Natural killer cell treated with Interleukin-12 subunit alpha and Interleukin-12 subunit beta and Interleukin-15 and Interleukin-18, amount 100 ng/mL, for 72 hours (primary cell): ENCODE data around the gene VSX1. TPM values are rescaled to one million over a fixed set of nuclear protein-coding genes. Genes with fewer than 3 reads are reported as not detected.

Source experiments
- ATAC-seq, 2 donors: fragments of 150-1000 bp; cut with Tn5 transposase in 1 of 2; sonication (Bioruptor Pico), chemical (Tn5 transposase) in 1 of 2; 2 replicates each; pipeline ENCODE4 v1.10.0; 2021
- DNase-seq: peaks from one replicate; pipeline ENCODE4 v3.0.0; 2022; ENCODE audit warnings: low spot score
- H3K27ac Mint-ChIP-seq, 2 donors: 1 replicate in 1 of 2; 2 replicates in 1 of 2; pipeline ENCODE4 v1.8.0; 2022; ENCODE audit warnings: mixed read lengths in 2 of 2, mild to moderate bottlenecking in 1 of 2, moderate library complexity in 1 of 2
- H3K27me3 Mint-ChIP-seq, 2 donors: 1 replicate in 1 of 2; 2 replicates in 1 of 2; pipeline ENCODE4 v1.8.0; 2022; ENCODE audit warnings: mixed read lengths in 2 of 2
- H3K36me3 Mint-ChIP-seq: one replicate; pipeline ENCODE4 v1.8.0; 2022; ENCODE audit warnings: mixed read lengths
- H3K4me1 Mint-ChIP-seq, 2 donors: 1 replicate in 1 of 2; 2 replicates in 1 of 2; pipeline ENCODE4 v1.8.0; 2022; ENCODE audit warnings: low read depth in 2 of 2, mixed read lengths in 2 of 2, mild to moderate bottlenecking in 1 of 2
- H3K4me3 Mint-ChIP-seq: one replicate; pipeline ENCODE4 v1.8.0; 2022; ENCODE audit warnings: mixed read lengths
- H3K9me3 Mint-ChIP-seq: 2 replicates; pipeline ENCODE4 v1.8.0; 2022; ENCODE audit warnings: mixed read lengths
- total RNA-seq, 2 donors: library from RNA; stranded (reverse); gene quantifications; one replicate each; pipeline ENCODE4 v1.2.3, GENCODE V29; 2022

VSX1 gene
- total RNA-seq, 2 donors from 2014 or later, result not detected

DNA sequence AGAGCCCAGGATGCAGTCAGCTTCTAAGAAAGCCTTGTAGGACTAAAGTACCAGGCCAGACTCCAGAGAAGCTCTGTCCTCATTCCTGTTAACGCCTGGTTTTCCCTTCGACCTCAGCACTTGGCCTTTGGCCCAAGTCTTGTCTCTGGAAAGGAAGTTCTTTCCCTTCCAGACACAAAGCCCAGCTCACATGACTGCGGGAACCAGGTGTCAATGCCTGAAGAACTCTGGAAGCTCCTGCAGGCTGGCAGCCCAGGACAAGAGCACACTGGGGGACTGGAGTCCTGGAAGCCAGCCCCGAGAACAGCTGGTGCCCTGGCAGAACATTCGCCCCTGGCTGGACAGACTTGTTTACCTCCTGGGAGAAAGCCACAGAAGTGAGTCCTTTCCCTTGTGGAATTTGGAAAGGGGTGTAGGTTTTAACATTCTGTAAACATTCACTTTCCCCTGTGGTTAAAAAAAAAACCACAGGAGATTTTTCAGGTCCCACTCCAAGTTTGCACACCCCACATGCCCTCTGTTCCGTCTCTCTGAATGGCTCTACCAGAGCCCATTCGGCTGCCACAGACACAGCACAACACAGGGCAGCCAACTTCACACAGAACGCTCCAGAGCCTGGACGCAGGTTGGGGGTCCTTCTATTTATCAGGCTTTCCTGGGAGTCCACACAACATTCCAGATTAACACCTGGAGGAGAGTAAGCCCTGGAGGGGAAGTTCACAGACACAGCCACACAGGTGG is 42.1 kb downstream of the VSX1 start:
- Mint-ChIP-seq H3K36me3 (no peaks in the 10 kb centered on the region), H3K27me3 (no peaks in the 10 kb centered on the region), H3K27ac (peak overlapping the region in 1 of 2 donors; percentile 51), H3K4me3 (no peak overlapping the region), H3K4me1 (peaks cover 38 to 41% of the 10 kb centered on the region in 2 donors), H3K9me3 (no peaks in the 10 kb centered on the region)
- ATAC-seq, result no peak
- DNase-seq, result no peak

DNA sequence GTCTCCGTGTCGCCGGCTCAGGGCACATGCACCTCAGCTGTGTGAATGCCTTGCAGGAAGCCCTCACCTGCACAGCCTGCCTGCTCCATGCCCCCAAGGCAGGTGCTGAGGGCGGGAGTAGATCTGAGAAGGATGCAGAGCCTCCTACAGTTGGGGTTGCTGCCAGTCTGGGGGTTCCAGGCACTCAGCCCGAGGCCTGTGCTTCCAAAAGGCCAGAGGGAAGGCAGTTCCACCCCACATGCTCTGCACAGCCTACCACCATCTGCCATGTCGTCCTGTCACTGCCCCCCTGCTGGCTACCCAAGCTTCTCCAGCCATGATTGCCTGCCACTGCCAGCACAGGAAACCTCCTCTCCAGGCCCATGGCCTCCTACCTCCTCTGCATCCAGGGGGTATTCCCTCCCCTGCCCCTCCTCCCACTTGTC is 43.3 kb downstream of the VSX1 start:
- H3K9me3 Mint-ChIP-seq, result no peaks in the 10 kb centered on the region
- no peak overlapping the region for H3K27ac Mint-ChIP-seq
- peaks cover 38 to 41% of the 10 kb centered on the region in 2 donors for H3K4me1 Mint-ChIP-seq
- no peak for DNase-seq
- no peak for ATAC-seq
- no peaks in the 10 kb centered on the region for H3K27me3 Mint-ChIP-seq
- no peak overlapping the region for H3K4me3 Mint-ChIP-seq
- no peaks in the 10 kb centered on the region for H3K36me3 Mint-ChIP-seq

DNA sequence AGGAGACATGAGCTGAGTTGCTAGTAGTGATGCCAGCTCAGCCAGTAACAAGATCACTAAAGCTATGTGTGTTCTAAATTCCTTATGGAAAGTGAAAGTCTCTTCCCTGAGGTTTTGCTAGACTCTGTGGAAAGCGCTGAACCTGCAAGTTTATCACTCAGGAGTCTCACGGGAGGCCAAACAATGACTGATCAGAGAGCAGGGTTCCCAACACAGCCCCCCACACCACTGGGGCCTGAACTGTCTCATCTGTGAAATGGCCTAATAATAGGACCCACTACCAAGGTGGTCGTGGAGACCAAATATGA is 43.9 kb downstream of the VSX1 start:
- ATAC-seq (no peak), DNase-seq (no peak)
- Mint-ChIP-seq H3K27ac (peak overlapping the region in 1 of 2 donors; percentile 89), H3K36me3 (no peaks in the 10 kb centered on the region), H3K4me3 (no peak overlapping the region), H3K4me1 (peaks cover 34 to 36% of the 10 kb centered on the region in 2 donors), H3K9me3 (no peaks in the 10 kb centered on the region), H3K27me3 (no peaks in the 10 kb centered on the region)

DNA sequence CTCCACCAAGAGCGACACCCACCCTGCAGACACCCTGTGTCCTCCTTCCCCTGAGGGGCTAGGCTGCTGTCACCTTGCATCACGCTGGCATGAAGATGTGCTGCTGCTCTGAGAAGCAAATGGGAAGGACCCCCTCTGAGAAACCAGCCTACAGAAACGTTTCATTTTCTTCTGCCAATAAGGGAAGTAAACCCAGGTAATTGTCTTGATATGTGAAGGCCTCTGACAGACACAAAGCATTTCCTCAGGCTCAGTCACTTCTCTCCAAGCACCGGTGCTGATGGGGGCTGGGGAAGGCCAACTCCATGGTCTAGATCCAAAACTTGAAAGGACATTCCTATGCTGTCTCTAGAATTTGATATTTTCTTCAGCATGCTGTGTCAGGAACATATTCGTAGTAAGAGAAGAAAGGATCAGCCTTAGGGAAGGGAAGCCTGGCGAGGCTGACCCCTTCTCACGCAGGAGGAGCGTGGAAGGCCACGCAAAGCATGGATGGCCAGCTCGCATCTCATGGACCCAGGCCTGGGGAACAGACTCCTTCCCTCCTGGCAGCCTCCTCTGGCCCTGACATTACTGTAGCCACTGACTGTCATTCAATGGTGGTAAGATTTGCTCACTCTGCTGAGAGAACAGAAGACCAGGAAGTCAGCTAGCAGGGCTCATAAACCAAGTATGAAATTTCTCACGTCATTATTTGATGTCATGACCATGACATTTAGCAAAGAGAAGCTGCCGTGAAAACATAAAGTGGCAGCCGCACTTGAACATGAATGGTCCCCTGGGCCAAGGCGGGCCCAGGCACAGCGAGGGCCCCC is 44.4 kb downstream of the VSX1 start:
- ATAC-seq, result no peak
- no peak overlapping the region for H3K4me3 Mint-ChIP-seq
- peaks cover 28 to 31% of the 10 kb centered on the region in 2 donors for H3K4me1 Mint-ChIP-seq

DNA sequence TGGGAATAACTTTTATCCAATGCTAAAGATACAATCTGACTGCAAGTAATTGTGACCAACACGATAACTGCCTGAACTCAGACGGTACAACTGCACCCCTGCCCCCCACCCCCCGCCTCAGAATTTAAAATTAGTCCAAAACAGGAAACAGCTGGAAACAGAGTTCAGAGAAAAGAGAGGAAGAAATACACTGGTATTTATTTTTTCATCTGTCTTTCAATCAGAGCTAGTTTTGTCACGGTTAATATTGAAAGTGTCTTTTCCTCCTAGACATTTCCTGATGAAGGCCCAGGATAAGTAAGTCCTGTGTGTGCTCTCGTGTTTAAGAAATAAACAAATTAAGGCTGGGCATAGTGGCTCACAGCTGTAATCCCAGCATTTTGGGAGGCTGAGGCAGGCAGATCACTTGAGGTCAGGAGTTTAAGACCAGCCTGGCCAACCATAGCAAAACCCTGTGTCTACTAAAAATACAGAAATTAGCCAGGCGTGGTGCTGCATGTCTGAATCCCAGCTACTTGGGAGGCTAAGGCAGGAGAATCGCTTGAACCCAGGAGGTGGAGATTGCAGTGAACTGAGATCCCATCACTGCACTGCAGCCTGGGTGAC is 45.5 kb downstream of the VSX1 start:
- peak overlapping the region in 1 of 2 donors; percentile 89 for H3K27ac Mint-ChIP-seq
- peak overlapping the region; percentile 21 for H3K4me3 Mint-ChIP-seq
- no peaks in the 10 kb centered on the region for H3K36me3 Mint-ChIP-seq
- ATAC-seq, result no peak
- no peak for DNase-seq
- no peaks in the 10 kb centered on the region for H3K27me3 Mint-ChIP-seq
- H3K4me1 Mint-ChIP-seq, result peaks cover 26 to 27% of the 10 kb centered on the region in 2 donors
- H3K9me3 Mint-ChIP-seq, result no peaks in the 10 kb centered on the region

More for the DNA sequence above, 44.4 kb downstream of the VSX1 start:
- no peaks in the 10 kb centered on the region for H3K36me3 Mint-ChIP-seq
- H3K27ac Mint-ChIP-seq, result peak overlapping the region in 1 of 2 donors; percentile 89
- no peaks in the 10 kb centered on the region for H3K27me3 Mint-ChIP-seq
- DNase-seq, result no peak
- no peaks in the 10 kb centered on the region for H3K9me3 Mint-ChIP-seq

DNA sequence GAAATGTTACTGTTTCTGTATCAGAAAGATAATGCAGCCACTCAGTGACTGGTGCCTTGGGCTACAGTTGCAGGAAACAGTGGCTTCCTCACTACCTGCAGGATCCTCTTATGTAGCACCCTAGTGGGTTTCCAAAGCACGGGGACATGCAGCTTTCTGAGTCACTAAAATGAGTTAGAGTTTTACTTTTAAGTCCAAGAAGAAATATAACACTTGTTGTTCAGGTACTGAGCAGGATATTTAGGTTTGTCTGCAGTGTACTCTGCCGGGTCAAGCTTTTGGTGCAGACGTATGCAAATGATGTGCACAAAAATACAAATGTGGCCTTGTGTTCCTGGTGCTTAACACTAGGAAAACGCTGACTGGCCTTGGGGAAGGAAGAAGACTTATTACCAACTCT is 46.0 kb downstream of the VSX1 start:
- peak overlapping the region; percentile 21 for H3K4me3 Mint-ChIP-seq
- H3K9me3 Mint-ChIP-seq, result no peaks in the 10 kb centered on the region
- peak overlapping the region in 1 of 2 donors; percentile 89 for H3K27ac Mint-ChIP-seq
- ATAC-seq (no peak), DNase-seq (no peak)
- H3K27me3 Mint-ChIP-seq, result no peaks in the 10 kb centered on the region
- H3K4me1 Mint-ChIP-seq, result peaks cover 26 to 27% of the 10 kb centered on the region in 2 donors
- no peaks in the 10 kb centered on the region for H3K36me3 Mint-ChIP-seq

DNA sequence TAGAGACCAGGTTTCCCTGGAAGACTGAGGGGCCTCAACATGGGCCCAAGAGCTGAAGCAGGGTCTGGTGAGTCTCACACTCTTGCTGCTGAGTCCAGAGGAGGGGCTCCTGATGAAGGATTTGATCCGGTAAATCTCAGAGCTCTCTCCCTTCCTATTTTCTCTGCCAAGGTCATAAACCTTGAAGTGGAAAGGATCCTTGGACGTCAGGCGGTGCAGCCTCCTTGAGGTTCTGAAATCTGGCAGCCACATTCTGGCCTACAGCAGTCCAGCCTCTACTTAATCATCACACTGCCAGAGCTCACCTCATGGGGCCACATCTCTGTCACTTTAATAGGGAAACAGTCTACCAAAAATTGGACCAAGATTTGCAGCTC is 48.0 kb downstream of the VSX1 start:
- Mint-ChIP-seq H3K27ac (no peak overlapping the region), H3K9me3 (no peaks in the 10 kb centered on the region), H3K36me3 (no peaks in the 10 kb centered on the region), H3K4me1 (peaks cover 27 to 29% of the 10 kb centered on the region in 2 donors), H3K27me3 (no peaks in the 10 kb centered on the region), H3K4me3 (no peak overlapping the region)
- DNase-seq, result no peak
- no peak for ATAC-seq

DNA sequence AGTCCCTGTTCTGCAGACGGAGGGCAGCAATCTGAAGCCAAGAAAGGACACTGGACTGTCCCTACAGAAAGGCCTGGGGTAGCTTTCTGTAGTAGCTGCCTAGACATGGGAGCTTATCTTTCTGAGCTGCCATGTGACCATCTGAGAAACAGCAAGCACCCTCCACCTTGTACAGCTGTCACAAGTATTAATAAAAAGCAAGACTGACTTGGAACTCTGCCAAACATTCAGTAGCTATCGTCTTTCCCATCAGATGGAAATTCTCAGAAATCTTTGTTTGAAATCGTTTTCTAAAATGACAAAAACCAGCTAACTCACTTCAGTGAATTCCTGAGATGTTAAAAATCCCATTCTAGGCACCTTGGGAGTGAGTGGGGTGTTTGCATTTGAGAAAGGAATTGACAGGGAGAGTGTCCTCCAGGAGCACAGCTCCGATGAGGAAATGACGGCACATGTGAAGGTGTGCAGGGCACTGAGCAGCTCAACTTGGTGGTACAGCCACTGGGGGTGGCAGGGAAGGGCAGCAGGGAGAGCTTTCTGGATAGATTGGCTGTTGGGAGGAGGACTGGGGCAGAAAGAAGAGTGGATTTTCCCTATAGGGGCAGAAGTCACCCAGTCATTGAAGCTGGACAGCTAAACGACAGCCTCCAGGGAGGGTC is 48.5 kb downstream of the VSX1 start:
- no peaks in the 10 kb centered on the region for H3K27me3 Mint-ChIP-seq
- H3K27ac Mint-ChIP-seq, result no peak overlapping the region
- no peaks in the 10 kb centered on the region for H3K9me3 Mint-ChIP-seq
- H3K4me1 Mint-ChIP-seq, result peaks cover 27 to 29% of the 10 kb centered on the region in 2 donors
- H3K4me3 Mint-ChIP-seq, result no peak overlapping the region
- ATAC-seq, result no peak
- no peaks in the 10 kb centered on the region for H3K36me3 Mint-ChIP-seq
- DNase-seq, result no peak

DNA sequence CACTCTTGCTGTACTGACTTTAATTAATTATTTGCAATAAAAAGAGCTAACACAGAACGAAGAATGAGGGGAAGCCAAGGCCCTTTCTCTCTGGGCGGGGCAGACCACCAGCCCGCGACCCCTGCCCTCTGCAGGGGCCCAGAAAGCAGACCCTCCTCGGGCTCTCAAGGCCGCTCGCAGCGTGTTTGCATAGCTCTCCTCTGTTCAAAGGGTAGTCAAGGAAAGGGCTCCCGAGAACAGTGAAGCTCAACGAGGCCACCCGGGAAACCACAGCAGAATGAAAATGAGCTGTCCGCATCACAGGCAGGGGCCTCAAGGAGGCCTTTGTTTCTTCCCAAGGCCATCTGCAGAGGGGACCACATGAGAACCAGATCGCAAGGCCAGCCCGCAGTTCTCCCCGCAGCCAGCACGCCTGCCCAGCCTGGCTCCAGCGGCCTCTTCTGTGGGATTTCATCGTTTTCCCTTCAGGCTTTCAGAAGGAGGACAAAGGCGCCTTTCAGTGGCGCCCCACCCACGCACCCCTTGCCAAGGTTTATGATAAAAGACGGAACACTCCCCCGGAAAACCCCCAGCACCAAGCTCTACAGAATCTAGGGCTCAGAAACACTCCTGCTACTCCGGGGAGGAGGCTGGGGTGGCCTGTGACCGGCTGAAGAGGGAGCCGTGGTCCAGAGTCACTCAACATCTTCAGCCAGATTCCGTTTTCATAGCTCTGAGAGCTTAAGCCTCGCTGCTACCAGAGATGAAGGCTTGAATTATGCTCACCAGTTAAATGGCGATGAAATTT is 49.3 kb downstream of the VSX1 start:
- H3K4me1 Mint-ChIP-seq, result peaks cover 23 to 24% of the 10 kb centered on the region in 2 donors
- H3K9me3 Mint-ChIP-seq, result no peaks in the 10 kb centered on the region
- no peak for ATAC-seq
- H3K4me3 Mint-ChIP-seq, result no peak overlapping the region
- H3K36me3 Mint-ChIP-seq, result no peaks in the 10 kb centered on the region
- H3K27ac Mint-ChIP-seq, result no peak overlapping the region
- H3K27me3 Mint-ChIP-seq, result no peaks in the 10 kb centered on the region
- DNase-seq, result no peak

DNA sequence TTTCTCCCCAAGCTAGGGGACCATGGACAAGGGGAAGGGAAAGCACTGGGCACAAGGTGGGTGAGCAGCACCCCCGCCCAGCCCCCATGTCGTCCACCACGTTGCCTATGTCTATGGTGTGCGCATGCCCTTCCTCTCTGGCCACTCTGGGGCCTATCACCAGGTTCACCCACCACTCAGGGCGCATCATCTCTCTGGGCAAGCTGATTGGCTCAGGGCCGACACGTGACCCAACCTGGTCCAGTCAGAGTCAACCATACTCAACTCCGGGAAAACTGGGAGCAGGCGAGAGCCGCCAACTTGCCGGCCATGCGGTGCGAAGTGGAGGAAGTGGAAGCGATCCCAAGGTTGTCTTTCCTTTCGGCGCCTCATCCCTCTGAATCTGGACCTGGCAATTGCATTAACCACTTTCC is 49.9 kb downstream of the VSX1 start:
- no peaks in the 10 kb centered on the region for H3K36me3 Mint-ChIP-seq
- H3K4me1 Mint-ChIP-seq, result peaks cover 20 to 23% of the 10 kb centered on the region in 2 donors
- ATAC-seq, result no peak

DNA sequence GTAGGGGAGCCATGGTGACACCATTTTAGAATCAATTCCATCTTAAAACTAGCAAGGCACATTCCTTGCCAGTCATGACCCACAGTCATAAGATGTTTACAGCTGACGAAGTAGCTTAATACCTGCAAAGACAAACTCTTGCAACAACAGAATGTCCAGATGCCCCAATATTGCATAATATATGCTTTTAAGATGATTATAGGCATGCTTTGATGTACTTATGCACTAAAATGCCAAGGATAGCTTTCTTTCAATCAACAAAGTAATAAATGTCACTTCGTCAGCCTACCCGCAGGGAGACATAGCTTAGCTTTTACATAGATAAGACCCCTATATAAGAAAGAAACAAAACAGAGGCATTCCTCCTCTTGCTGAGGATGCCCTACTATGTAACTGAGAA is 50.7 kb downstream of the VSX1 start:
- H3K27ac Mint-ChIP-seq, result peak overlapping the region in 1 of 2 donors; percentile 4
- H3K4me1 Mint-ChIP-seq, result peaks cover 13 to 15% of the 10 kb centered on the region in 2 donors
- DNase-seq, result no peak
- no peak for ATAC-seq
- H3K9me3 Mint-ChIP-seq, result no peaks in the 10 kb centered on the region
- no peaks in the 10 kb centered on the region for H3K27me3 Mint-ChIP-seq
- H3K4me3 Mint-ChIP-seq, result no peak overlapping the region
- H3K36me3 Mint-ChIP-seq, result no peaks in the 10 kb centered on the region

More for the DNA sequence above, 49.9 kb downstream of the VSX1 start:
- no peak for DNase-seq
- H3K9me3 Mint-ChIP-seq, result no peaks in the 10 kb centered on the region
- H3K27me3 Mint-ChIP-seq, result no peaks in the 10 kb centered on the region
- no peak overlapping the region for H3K27ac Mint-ChIP-seq
- no peak overlapping the region for H3K4me3 Mint-ChIP-seq

DNA sequence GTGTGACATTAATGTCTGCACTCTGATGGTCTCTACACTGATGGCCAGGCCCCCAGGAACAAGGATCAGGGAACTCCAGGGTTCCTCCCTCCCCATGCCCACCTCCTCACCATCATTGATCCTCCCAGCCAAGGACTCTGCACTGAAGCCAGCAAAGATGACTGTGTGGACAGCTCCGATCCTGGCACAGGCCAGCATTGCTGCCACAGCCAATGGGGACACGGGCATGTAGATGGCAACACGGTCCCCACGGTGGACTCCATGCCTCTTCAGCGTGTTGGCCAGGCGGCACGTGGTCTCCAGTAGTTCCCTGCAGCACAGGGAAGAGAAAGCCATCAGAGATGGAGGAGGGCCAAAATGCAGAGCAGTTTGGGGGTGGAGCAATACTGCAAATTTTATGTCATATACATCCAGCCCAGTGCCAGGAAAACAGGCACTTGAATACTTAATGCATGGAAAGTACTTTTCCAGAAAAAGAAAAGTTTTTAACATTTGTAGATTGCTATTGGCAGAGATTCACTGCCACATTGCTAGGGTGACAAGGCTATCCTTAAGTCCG is 51.2 kb downstream of the VSX1 start:
- no peak for DNase-seq
- Mint-ChIP-seq H3K9me3 (no peaks in the 10 kb centered on the region), H3K27me3 (no peaks in the 10 kb centered on the region), H3K36me3 (no peaks in the 10 kb centered on the region), H3K27ac (peak overlapping the region in 1 of 2 donors; percentile 4), H3K4me3 (no peak overlapping the region), H3K4me1 (peaks cover 10% of the 10 kb centered on the region in 2 donors)
- no peak for ATAC-seq
